NB4 (cell line): ENCODE measurements around the gene UBE2D3.

Experiments
- CTCF ChIP-seq: IDR thresholded peaks from one replicate; pipeline ENCODE4 v1.5.1; 2012; ENCODE audit warnings: low read depth, low read length
- MAX ChIP-seq: IDR thresholded peaks from 2 replicates; pipeline ENCODE4 v1.6.1; 2011; ENCODE audit warnings: low read depth, low read length
- POLR2A ChIP-seq: IDR thresholded peaks from 2 replicates; pipeline ENCODE4 v1.6.1; 2011; ENCODE audit warnings: mild to moderate bottlenecking; ENCODE audit not compliant: insufficient read length; ENCODE audit errors: extremely low read depth

- no peak for TF ChIP-seq CTCF
- no peak for TF ChIP-seq MAX
- TF ChIP-seq POLR2A, result no peak
Measured at GRCh38 chr4:102832105-102832504, 4.8 kb upstream of the UBE2D3 start.
